ENCODE results near the gene TOM1L2.

DNA sequence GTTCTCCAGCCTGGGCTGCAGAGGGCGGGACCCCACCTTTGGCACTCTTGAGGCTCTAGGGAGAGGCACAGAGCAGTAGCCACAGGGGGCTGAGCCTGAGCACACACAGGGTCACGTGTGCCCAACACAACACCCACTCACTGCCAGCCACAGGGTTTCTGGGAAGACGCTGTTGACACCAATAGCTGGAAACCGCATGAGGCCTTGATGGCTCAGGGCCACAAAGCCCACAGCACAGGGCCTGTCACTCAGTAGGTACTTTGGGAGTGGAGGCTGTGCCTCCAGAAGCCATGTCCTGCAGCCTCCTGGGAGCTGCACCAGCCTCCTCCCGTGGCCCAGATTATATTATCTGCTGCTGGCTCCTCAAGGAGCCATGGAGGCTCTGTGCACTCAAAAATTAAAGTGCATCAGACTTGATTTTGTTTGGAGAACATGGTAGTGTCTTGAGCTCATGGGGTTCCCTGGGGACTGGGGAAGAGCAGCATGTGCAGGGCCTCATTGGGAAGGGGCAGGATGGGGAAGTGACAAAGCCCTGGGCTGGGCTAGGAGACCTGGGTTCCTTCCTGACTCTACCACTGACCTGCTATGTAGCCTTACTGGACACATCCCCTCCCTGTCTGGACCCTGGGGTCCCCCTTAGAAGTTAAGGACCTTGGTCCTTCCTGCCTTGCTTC is 122.9 kb downstream of the TOM1L2 start:
- TF ChIP-seq, protein P1, sequence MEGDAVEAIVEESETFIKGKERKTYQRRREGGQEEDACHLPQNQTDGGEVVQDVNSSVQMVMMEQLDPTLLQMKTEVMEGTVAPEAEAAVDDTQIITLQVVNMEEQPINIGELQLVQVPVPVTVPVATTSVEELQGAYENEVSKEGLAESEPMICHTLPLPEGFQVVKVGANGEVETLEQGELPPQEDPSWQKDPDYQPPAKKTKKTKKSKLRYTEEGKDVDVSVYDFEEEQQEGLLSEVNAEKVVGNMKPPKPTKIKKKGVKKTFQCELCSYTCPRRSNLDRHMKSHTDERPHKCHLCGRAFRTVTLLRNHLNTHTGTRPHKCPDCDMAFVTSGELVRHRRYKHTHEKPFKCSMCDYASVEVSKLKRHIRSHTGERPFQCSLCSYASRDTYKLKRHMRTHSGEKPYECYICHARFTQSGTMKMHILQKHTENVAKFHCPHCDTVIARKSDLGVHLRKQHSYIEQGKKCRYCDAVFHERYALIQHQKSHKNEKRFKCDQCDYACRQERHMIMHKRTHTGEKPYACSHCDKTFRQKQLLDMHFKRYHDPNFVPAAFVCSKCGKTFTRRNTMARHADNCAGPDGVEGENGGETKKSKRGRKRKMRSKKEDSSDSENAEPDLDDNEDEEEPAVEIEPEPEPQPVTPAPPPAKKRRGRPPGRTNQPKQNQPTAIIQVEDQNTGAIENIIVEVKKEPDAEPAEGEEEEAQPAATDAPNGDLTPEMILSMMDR (IDR thresholded peaks at IDR 0.05; ENCODE audit: insufficient read depth, low read length) = no peak
- TF ChIP-seq GABPA (IDR thresholded peaks at IDR 0.05; ENCODE audit: low read depth) = no peak
- no peak; the same call in 1 of the 2 replicates for TF ChIP-seq POLR2AphosphoS5 (IDR thresholded peaks at IDR 0.05; ENCODE audit: low read depth)
- TF ChIP-seq, protein P2, sequence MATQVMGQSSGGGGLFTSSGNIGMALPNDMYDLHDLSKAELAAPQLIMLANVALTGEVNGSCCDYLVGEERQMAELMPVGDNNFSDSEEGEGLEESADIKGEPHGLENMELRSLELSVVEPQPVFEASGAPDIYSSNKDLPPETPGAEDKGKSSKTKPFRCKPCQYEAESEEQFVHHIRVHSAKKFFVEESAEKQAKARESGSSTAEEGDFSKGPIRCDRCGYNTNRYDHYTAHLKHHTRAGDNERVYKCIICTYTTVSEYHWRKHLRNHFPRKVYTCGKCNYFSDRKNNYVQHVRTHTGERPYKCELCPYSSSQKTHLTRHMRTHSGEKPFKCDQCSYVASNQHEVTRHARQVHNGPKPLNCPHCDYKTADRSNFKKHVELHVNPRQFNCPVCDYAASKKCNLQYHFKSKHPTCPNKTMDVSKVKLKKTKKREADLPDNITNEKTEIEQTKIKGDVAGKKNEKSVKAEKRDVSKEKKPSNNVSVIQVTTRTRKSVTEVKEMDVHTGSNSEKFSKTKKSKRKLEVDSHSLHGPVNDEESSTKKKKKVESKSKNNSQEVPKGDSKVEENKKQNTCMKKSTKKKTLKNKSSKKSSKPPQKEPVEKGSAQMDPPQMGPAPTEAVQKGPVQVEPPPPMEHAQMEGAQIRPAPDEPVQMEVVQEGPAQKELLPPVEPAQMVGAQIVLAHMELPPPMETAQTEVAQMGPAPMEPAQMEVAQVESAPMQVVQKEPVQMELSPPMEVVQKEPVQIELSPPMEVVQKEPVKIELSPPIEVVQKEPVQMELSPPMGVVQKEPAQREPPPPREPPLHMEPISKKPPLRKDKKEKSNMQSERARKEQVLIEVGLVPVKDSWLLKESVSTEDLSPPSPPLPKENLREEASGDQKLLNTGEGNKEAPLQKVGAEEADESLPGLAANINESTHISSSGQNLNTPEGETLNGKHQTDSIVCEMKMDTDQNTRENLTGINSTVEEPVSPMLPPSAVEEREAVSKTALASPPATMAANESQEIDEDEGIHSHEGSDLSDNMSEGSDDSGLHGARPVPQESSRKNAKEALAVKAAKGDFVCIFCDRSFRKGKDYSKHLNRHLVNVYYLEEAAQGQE (IDR thresholded peaks at IDR 0.05; ENCODE audit: insufficient replicate concordance, low read depth) = no peak
